CD4-positive, alpha-beta T cell treated with Interleukin-1 beta for 1 hour (primary cell): ENCODE data around the gene REM2.
"Not testable (repeated sequence)": the region's sequence is repeated elsewhere in the genome, so short reads cannot be mapped to it uniquely, and the experiment has no call there.

Experiments
- DNase-seq, 2 donors: peaks; one replicate each; pipeline ENCODE4 v3.0.0-alpha.2; 2020 to 2022

REM2 gene

DNA sequence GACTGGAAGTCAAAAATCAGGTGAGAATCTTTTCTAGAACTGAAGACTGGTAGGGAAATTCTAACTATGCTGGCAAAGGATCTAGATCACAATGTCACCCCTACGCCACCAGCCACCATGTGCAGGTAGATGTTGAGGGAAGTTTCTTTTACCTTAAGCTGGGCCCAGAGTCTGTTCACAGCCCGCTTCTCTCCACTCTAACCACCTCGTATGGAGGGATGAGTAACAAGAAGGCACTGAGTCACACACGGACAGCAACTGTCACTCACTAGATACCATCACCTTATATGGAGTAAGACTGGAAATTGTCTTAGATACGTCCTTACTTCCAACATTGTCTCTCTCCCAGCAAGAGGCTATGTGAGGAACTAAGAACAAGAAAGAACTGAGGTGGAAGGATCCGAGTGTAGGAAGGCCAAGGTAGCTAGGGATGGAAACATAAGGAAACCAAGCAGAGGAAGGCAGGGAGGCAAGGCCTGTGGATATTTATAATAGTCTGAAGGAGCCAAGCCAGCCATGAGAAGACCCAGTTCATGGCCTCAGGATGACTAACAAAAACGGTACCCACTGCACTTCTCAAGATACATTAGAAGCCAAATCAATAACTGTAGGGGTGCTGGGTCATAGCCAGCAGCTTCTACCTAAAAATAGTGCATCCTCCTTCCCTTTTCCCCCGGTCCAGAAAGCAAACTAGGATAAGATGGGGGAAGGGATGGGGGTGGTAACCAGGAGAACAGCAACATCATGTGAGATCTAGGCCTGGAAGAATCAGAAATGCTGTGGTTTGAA, 15.5 kb downstream of the REM2 start:
- DNase-seq = no peak

DNA sequence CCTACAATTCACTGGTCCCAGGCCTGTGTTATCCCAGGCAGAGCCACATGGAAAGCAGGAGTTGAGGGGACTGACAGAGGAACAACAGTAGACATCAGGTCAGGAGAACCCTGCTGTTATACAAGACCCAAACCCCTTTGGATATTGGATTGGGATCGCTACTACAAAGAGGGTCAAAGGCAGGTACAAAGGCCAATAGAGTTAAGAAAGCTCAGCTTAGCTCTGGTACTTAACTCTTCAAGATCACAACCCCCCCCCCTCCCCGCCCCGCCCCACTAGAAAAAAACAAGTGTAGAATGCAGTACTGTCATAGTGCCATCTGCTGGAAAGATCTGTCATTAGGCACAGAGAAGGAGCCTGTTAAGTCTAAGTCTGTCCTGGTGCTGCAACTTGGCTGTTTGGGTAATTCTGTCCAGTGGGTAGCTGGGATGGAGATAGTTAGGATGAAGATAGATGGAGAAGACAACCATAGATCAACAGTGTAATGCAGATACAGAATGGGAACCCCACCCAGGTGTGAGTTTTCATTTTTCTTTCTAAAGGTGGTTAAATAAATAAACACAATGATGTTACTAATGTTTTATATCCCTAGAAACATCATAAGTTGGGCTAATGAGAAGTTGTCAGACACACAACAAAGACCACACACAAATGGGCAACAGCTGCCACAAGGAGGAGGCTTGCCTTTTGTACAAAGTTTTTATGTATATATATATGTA, 17.2 kb downstream of the REM2 start:
- DNase-seq = peak; percentile 46 to 77

DNA sequence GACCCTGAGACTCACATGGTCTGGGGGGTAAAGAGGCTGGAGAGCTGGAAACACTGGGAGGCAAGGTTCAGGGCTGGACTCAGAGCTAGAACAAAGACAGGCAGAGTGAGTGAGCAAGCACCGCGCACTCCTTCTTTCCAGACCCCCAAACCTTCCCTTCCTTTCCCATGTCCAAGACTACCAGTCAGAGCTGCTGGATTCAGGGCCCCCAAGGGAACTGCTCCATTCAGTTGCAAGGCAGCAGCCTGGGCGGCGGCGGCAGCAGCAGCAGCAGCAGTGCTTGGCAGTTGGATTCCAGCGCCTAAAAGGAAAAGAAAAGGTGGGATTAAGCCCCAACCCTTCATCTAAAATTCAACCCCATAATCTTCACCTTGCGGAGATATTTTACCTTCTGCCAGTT, 18.8 kb downstream of the REM2 start:
- no peak for DNase-seq

DNA sequence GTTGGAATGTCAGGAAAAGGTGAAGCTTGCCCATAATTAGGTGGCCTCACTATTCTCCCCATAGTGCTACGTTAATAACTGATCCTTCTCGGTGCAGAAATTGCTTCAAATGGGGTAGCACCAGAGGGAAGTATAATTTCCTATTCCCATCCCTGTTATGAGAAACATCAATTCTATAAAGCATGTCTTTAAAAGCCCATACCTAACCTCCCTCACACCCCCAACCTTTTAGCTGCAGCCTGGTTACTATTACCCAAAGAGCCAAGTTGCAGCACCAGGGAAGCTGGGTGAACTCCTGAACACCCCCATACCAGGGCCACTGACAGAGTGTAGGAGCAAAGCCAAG, 20.7 kb downstream of the REM2 start:
- DNase-seq = no peak

- no peak for DNase-seq
Observed at GRCh38 chr14:22905627-22906026, 22.6 kb downstream of the REM2 start.

DNA sequence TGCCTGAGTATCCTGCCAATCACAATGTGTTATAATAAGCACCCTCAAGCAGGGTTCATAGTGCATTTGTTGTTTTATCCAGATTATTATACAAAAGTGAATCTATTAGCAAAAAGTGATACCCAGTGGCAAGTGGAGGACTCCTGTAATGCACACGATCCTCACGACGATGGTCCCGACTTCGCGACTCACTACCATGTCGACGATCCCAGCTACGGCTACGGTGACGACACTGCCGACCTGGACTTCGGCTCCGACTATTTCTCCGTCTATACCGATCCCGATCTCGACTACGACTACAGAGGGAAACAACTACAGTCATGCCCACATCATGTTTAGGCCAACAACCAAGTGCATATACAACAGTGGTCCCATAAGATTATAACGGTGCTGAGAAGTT, 23.1 kb downstream of the REM2 start:
- no peak for DNase-seq

DNA sequence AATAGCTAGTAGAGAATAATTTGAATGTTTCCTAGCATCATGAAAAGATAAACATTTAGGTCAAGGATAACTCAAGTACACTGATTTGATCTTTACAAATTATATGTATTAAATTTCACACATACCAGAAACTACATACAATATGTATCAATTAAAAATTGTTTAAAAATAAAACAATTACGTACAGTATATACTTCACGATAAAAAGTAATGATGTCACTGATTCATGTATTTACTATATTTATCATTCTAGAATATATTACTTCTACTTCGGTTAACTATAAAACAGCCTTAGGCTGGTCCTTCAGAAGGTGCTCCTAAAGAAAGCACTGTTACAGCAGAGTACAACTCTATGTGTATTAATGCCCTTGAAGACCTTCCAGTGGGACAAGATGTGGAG, 24.4 kb downstream of the REM2 start:
- no peak for DNase-seq

DNA sequence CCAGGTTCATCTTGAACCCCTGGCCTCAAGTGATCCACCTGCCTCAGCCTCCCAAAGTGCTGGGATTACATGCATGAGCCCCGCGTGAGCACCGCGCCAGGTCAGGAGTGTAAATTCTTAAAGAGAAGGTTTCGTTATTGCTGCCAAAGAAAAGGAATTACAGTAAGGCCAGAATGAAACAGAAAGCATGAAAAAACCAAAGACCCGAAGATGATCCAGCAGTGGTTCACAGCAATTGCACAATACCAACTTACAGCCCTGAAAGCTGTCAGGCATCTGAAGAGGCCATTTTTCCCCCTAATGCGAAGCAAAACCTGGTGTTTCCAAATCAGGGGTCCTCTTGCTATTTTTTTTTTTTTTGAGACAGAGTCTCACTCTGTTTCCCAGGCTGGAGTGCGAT, 25.6 kb downstream of the REM2 start:
- no peak for DNase-seq

- no peak for DNase-seq
Observed at GRCh38 chr14:22910916-22911315, 27.9 kb downstream of the REM2 start.

GRCh38 chr14:22914836-22915235, 31.8 kb downstream of the REM2 start:
- not testable (repeated sequence) for DNase-seq

DNA sequence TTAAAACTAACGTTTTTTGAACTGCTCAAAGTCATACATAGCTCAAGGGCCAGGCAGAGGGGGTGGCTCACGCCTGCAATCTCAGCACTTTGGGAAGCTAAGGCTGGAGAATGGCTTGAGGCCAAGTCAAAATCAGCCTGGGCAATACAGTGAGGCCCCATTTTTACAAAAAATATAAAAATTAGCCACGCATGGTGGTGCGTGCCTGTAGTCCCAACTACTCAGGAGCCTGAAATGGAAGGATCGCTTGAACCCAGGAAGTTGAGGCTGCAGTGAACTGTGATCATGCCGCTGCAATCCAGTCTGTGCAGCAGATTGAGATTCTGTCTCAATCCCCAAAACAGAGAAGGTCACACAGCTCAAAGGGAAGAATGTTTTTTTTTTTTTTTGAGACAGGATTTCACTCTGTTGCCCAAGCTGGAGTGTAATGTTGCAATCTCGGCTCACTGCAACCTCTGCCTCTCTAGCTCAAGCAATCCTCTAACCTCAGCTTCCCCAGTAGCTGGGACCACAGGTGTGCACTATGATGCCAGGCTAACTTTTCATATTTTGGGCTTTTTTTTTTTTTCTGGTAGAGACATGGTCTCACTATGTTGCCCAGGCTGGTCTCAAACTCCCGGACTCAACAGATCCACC, 33.0 kb downstream of the REM2 start:
- peak in 1 of 2 donors; percentile 34 for DNase-seq

DNA sequence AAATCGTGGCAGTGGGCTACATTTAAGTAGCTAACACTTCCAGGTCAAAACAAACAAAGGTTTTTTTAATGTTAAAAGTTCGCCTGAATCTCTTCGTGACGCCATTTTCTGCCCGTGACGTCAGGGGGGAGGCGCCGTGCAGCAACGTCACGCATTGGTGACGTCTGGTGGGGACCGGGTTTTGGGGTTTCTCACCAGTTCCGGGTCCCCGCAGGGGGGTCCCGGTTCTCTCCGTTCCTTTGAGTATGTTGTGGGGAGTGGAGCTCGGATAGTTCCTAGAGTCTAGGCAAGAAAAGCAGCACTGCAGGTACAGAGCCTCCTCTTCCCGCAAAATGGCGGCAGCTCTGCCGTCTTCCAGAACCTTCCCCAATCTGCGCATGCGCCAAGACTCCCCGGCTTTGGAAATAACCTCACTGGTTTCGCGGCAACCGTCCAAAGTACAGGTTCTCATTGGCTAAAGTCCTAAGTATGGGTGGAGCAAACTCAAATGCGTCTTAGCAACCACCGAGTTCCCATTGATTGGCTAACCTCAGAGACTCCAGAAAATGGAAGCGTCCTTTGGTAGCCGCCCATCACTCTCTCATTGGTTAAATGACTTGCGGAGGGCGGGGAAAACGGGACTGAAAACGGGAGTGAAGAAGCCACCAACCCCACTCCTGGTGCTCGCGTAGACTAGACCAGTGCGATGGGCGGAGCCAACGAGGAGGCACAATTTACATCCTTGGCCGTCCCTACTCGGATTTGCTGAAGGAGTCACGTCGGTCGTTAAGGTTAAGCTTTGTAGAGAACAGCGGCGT, 36.0 kb downstream of the REM2 start, which contains the start of gene RBM23:
Gene RBM23 (minus strand): TSS at position 346 of the 797 bp plus-strand sequence.
- peak; percentile 100 for DNase-seq

- DNase-seq = no peak
Observed at GRCh38 chr14:22919601-22919921, 36.5 kb downstream of the REM2 start.

GRCh38 chr14:22920697-22921096, 37.7 kb downstream of the REM2 start:
- DNase-seq = no peak

GRCh38 chr14:22922294-22922693, 39.3 kb downstream of the REM2 start:
- no peak for DNase-seq

DNA sequence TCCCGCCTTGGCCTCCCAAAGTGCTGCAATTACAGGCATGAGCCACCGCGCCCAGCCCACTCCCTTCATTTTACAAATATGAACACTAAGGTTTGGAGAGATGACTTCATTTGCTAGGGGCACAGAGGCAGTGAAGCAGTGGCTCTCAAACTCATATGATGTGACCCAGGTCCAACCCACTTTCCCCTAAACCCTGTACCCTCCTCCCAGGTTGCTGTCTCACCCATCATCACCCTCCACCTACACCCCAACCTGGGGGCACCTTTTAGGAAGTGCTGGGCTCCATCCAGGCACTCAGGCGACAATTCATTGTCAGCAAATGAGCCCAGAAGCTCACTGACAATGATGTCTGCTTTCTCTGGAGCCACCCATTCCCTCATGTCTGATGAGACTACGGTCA, 40.7 kb downstream of the REM2 start:
- no peak for DNase-seq

DNA sequence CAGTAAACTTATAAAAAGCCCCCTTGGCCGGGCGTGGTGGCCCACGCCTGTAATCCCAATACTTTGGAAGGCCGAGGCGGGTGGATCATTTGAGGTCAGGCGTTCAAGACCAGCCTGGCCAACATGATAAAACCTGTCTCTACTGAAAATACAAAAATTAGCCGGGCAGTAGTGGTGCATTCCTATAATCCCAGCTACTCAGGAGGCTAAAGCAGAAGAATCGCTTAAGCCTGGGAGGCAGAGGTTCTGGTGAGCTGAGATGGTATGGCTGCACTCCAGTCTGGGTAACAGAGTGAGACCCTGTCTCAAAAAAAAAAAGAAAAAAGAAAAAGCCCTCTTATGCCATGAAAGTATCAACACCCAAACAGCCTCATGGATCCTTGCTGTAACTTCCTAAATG, 42.5 kb downstream of the REM2 start:
- DNase-seq = no peak

GRCh38 chr14:22926316-22926715, 43.3 kb downstream of the REM2 start:
- no peak for DNase-seq

GRCh38 chr14:22928237-22929103, 45.4 kb downstream of the REM2 start:
- DNase-seq = no peak

DNA sequence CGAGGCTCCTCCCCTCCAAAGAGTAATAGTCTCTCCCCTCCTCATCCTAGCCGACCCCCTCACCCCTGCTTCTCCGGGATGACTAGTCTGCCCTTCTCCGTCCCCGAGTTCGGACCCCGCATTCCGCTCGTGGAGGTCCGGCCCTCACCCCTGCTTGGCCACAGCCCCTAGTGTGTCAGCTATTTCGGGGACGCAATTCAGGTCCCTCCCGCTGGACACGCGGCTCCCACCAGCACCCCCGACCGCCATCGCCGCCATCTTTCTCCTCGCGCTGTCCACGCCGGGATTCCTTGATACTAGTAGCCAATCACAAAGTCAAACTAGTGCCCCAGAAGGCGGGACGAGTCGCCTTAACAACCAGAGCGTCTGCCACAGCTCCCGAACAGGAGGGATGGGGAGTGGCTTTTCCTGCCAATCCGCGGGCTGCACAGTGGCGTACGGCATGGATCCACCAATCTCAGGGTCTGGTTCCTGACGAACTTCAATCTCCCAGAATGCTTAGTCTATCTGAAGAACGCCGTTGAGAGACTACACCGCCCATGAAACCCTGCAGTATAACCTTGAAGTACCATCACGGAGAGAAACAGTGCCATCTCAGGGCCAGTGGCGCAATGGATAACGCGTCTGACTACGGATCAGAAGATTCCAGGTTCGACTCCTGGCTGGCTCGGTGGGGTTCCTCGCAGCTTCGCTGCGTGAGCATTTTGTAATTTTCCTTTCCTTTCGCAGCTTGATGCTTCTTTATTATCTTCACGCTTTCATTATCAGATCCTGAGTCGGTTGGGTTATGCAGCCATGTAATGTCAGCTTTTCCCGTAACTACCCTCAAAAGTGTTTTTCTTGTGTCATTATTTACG, 46.3 kb downstream of the REM2 start, which contains the start of gene PRMT5:
Gene PRMT5 (minus strand): TSS at position 273 of the 857 bp plus-strand sequence. CDS start 15 bp downstream, at position 258.
- DNase-seq = peak; percentile 99

GRCh38 chr14:22929961-22930364, 46.9 kb downstream of the REM2 start:
- no peak for DNase-seq
